ENCODE results near the gene BAG2. TPM values are rescaled to one million over a fixed set of nuclear protein-coding genes. Genes with fewer than 3 reads are reported as not detected.

BAG2 gene
- polyA plus RNA-seq, 2 of the 4 experiments (the other 2 are of a cell fraction) = 9.5 to 13.9 TPM

- Histone ChIP-seq H3K4me1 (peaks cover 12% of the 10 kb centered on the region; the same call in 2 of the 3 replicates), H3K9me3 (no peaks in the 10 kb centered on the region), H3K4me3 (no peak overlapping the region), H3K27ac (no peak overlapping the region), H3K4me2 (0 out of 3 replicates have a peak overlapping the region, but pooled peaks have one; percentile 28)
- FAIRE-seq (no peak), ATAC-seq (no peak), DNase-seq (ENCODE audit: low read depth in 1 of 2, low spot score in 1 of 2) (no peak)
- ChIA-PET POLR2A (no interaction called here), CTCF (interaction anchor here (1.2 kb wide), 1 partner anchor 18 kb away, joined by 3 read pairs; no protein-coding TSS in a partner anchor)
- 91% methylated on average over 4 of the region's 4 CpGs for WGBS (ENCODE audit: missing lambda C conversion rate)
- TF ChIP-seq POLR2A (IDR thresholded peaks at IDR 0.05; ENCODE audit: low read length) = no peak
- no peak for TF ChIP-seq FOSL2 (IDR thresholded peaks at IDR 0.05)
- TF ChIP-seq FOSL2 (CRISPR knock-in tag; IDR thresholded peaks at IDR 0.05) = no peak
- no peak for TF ChIP-seq MAX (IDR thresholded peaks at IDR 0.05)
- TF ChIP-seq, protein P1, sequence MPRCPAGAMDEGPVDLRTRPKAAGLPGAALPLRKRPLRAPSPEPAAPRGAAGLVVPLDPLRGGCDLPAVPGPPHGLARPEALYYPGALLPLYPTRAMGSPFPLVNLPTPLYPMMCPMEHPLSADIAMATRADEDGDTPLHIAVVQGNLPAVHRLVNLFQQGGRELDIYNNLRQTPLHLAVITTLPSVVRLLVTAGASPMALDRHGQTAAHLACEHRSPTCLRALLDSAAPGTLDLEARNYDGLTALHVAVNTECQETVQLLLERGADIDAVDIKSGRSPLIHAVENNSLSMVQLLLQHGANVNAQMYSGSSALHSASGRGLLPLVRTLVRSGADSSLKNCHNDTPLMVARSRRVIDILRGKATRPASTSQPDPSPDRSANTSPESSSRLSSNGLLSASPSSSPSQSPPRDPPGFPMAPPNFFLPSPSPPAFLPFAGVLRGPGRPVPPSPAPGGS (IDR thresholded peaks at IDR 0.05) = no peak
- no peak for TF ChIP-seq EP300 (IDR thresholded peaks at IDR 0.05)
- TF ChIP-seq PHF8 (IDR thresholded peaks at IDR 0.05; ENCODE audit: borderline replicate concordance, low read depth) = no peak
- no peak for TF ChIP-seq MYC (IDR thresholded peaks at IDR 0.05; ENCODE audit: borderline replicate concordance, low read length)
- no peak for TF ChIP-seq GATA3 (IDR thresholded peaks at IDR 0.05; ENCODE audit: borderline replicate concordance)
- no peak for TF ChIP-seq FOSB (CRISPR knock-in tag; IDR thresholded peaks at IDR 0.05)
- TF ChIP-seq JUNB (IDR thresholded peaks at IDR 0.05) = no peak
- no peak for TF ChIP-seq EHF (CRISPR knock-in tag; IDR thresholded peaks at IDR 0.05)
- no peak for TF ChIP-seq CTCF (IDR thresholded peaks at IDR 0.05)
- no peak for TF ChIP-seq ZSCAN20 (CRISPR knock-in tag; IDR thresholded peaks at IDR 0.05)
- no peak for TF ChIP-seq BHLHE40 (IDR thresholded peaks at IDR 0.05; ENCODE audit: low read depth, low read length)
- TF ChIP-seq HDAC2 (IDR thresholded peaks at IDR 0.05) = no peak
- TF ChIP-seq POLR2AphosphoS2 (conservative IDR thresholded peaks at IDR 0.05; ENCODE audit: low read length) = no peak
- no peak for TF ChIP-seq E2F6 (IDR thresholded peaks at IDR 0.05; ENCODE audit: borderline replicate concordance, low read depth)
- TF ChIP-seq, protein P2, sequence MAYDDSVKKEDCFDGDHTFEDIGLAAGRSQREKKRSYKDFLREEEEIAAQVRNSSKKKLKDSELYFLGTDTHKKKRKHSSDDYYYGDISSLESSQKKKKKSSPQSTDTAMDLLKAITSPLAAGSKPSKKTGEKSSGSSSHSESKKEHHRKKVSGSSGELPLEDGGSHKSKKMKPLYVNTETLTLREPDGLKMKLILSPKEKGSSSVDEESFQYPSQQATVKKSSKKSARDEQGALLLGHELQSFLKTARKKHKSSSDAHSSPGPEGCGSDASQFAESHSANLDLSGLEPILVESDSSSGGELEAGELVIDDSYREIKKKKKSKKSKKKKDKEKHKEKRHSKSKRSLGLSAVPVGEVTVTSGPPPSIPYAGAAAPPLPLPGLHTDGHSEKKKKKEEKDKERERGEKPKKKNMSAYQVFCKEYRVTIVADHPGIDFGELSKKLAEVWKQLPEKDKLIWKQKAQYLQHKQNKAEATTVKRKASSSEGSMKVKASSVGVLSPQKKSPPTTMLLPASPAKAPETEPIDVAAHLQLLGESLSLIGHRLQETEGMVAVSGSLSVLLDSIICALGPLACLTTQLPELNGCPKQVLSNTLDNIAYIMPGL (CRISPR knock-in tag; IDR thresholded peaks at IDR 0.05; ENCODE audit: borderline replicate concordance) = no peak
- TF ChIP-seq, protein P3, sequence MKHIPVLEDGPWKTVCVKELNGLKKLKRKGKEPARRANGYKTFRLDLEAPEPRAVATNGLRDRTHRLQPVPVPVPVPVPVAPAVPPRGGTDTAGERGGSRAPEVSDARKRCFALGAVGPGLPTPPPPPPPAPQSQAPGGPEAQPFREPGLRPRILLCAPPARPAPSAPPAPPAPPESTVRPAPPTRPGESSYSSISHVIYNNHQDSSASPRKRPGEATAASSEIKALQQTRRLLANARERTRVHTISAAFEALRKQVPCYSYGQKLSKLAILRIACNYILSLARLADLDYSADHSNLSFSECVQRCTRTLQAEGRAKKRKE (CRISPR knock-in tag; IDR thresholded peaks at IDR 0.05; ENCODE audit: low read depth) = no peak
Measured at GRCh38 chr6:57207872-57208271, 35.7 kb downstream of the BAG2 start.

- no peak for DNase-seq (ENCODE audit: low read depth in 1 of 2, low spot score in 1 of 2)
- no peaks in the 10 kb centered on the region for H3K9me3 ChIP-seq
- ATAC-seq = no peak
- no peak overlapping the region for H3K27ac ChIP-seq
- CTCF ChIA-PET = no interaction called here
- H3K4me3 ChIP-seq = no peak overlapping the region
- no peak for FAIRE-seq
- POLR2A ChIA-PET = no interaction called here
- no peak overlapping the region for H3K4me2 ChIP-seq
- peaks cover 12% of the 10 kb centered on the region; the same call in 2 of the 3 replicates for H3K4me1 ChIP-seq
- no peak for TF ChIP-seq MAFK (IDR thresholded peaks at IDR 0.05; ENCODE audit: partially characterized antibody)
- TF ChIP-seq EHF (CRISPR knock-in tag; IDR thresholded peaks at IDR 0.05) = no peak
- no peak for TF ChIP-seq ZSCAN20 (CRISPR knock-in tag; IDR thresholded peaks at IDR 0.05)
- TF ChIP-seq, protein P3 (CRISPR knock-in tag; IDR thresholded peaks at IDR 0.05; ENCODE audit: low read depth) = no peak
- TF ChIP-seq NFE2L2 (conservative IDR thresholded peaks at IDR 0.05; ENCODE audit: low read length) = no peak
- no peak for TF ChIP-seq KDM5A (IDR thresholded peaks at IDR 0.05)
- no peak for TF ChIP-seq JUNB (IDR thresholded peaks at IDR 0.05)
- no peak for TF ChIP-seq POLR2A (IDR thresholded peaks at IDR 0.05; ENCODE audit: low read length)
- TF ChIP-seq MAZ (IDR thresholded peaks at IDR 0.05; ENCODE audit: borderline replicate concordance, low read depth, low read length) = no peak
- TF ChIP-seq EP300 (IDR thresholded peaks at IDR 0.05) = no peak
- TF ChIP-seq, protein P4, sequence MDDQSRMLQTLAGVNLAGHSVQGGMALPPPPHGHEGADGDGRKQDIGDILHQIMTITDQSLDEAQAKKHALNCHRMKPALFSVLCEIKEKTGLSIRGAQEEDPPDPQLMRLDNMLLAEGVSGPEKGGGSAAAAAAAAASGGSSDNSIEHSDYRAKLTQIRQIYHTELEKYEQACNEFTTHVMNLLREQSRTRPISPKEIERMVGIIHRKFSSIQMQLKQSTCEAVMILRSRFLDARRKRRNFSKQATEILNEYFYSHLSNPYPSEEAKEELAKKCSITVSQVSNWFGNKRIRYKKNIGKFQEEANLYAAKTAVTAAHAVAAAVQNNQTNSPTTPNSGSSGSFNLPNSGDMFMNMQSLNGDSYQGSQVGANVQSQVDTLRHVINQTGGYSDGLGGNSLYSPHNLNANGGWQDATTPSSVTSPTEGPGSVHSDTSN (IDR thresholded peaks at IDR 0.05) = no peak
- TF ChIP-seq JUN (IDR thresholded peaks at IDR 0.05) = no peak
- TF ChIP-seq FOSL2 (IDR thresholded peaks at IDR 0.05) = no peak
- TF ChIP-seq FOSL2 (CRISPR knock-in tag; IDR thresholded peaks at IDR 0.05) = no peak
- TF ChIP-seq RAD21 (conservative IDR thresholded peaks at IDR 0.05 in 1 of 2, IDR thresholded peaks at IDR 0.05 in 1 of 2) = no peak
- no peak for TF ChIP-seq E2F6 (IDR thresholded peaks at IDR 0.05; ENCODE audit: borderline replicate concordance, low read depth)
- TF ChIP-seq TP53 (CRISPR knock-in tag; IDR thresholded peaks at IDR 0.05) = no peak
- TF ChIP-seq GATA3 (IDR thresholded peaks at IDR 0.05; ENCODE audit: borderline replicate concordance) = no peak
- no peak for TF ChIP-seq CHD2 (IDR thresholded peaks at IDR 0.05; ENCODE audit: low read length, partially characterized antibody)
Measured at GRCh38 chr6:57209030-57209429, 36.9 kb downstream of the BAG2 start.
